ENCODE data around the gene FAT3. TPM values are rescaled to one million over a fixed set of nuclear protein-coding genes. Genes with fewer than 3 reads are reported as not detected.

The FAT3 gene
- polyA plus RNA-seq, 3 donors = not detected

DNA sequence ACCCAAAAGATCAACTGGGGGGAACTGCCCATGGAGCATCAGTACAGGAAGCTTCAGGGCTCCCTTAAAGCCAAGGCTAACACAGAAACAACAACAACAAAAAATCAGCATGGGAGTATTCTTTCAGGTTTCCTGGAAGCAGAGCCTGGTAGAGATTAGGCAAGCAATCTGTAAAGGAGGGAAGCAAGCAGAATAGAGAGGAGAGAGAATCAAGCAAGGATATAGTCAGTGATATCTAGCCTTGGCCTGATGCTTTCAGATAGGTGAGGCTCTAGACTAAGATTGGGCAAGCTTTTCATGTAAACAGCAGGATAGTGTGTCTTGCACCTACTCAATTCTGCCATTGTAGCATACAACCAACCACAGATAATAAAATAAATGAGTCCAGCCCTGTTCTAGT lies 44.4 kb upstream of the FAT3 start:
- intact Hi-C loops (cut with micrococcal nuclease) = no loop called here
- H2AFZ ChIP-seq (ENCODE audit: insufficient read depth, low read depth, low read length, poor library complexity, severe bottlenecking) = no peak overlapping the region
- H3K27ac Mint-ChIP-seq = no peak overlapping the region

DNA sequence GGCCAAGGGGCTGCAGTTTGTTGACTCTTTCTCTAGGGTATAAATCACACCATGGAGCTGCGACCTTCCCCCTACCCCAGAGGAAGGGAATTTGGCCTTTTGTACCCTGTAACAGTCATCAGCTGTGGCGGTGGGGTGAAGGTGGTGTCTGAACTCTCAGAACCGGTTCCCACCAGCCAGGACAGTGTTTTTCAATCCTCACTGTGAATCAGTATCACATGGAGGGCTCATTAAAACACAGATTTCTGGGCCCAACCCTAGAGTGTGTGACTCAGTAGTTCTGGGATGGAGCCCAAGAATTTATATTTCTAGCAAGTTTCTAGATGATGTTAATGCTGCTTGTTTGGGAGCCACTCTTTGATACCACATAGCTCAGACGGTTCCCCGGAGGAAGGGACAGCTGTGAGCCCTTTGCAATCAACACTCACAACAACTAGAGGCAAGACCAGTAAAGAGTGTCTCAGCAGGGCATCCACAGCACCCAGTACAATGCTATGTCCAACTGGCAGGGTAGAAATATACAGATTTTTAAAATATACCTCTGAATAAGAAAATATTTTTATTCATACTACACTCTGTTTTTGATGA lies 43.9 kb upstream of the FAT3 start:
- no peak overlapping the region for H3K4me3 Mint-ChIP-seq
- intact Hi-C loops (cut with micrococcal nuclease) = no loop called here
- H3K4me1 ChIP-seq (ENCODE audit: control insufficient read depth in 1 of 2, insufficient read depth in 2 of 2, low read length in 2 of 2) = no peaks in the 10 kb centered on the region
- WGBS (ENCODE audit: insufficient coverage) = 63% methylated on average over 4 of the region's 5 CpGs
- H3K27me3 ChIP-seq (ENCODE audit: control insufficient read depth in 2 of 2, insufficient read depth in 2 of 2, low read length in 2 of 2) = no peaks in the 10 kb centered on the region
- H3K27ac Mint-ChIP-seq = no peak overlapping the region
- TF ChIP-seq, protein P1, sequence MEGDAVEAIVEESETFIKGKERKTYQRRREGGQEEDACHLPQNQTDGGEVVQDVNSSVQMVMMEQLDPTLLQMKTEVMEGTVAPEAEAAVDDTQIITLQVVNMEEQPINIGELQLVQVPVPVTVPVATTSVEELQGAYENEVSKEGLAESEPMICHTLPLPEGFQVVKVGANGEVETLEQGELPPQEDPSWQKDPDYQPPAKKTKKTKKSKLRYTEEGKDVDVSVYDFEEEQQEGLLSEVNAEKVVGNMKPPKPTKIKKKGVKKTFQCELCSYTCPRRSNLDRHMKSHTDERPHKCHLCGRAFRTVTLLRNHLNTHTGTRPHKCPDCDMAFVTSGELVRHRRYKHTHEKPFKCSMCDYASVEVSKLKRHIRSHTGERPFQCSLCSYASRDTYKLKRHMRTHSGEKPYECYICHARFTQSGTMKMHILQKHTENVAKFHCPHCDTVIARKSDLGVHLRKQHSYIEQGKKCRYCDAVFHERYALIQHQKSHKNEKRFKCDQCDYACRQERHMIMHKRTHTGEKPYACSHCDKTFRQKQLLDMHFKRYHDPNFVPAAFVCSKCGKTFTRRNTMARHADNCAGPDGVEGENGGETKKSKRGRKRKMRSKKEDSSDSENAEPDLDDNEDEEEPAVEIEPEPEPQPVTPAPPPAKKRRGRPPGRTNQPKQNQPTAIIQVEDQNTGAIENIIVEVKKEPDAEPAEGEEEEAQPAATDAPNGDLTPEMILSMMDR (IDR thresholded peaks at IDR 0.05) = no peak
- H3K4me1 Mint-ChIP-seq = no peaks in the 10 kb centered on the region
- no peak overlapping the region for H3K9ac ChIP-seq (ENCODE audit: insufficient read depth, low read length, poor library complexity, severe bottlenecking)
- H3K27me3 Mint-ChIP-seq (ENCODE audit: low read depth in 3 of 3) = no peaks in the 10 kb centered on the region
- H2AFZ ChIP-seq (ENCODE audit: insufficient read depth, low read depth, low read length, poor library complexity, severe bottlenecking) = no peak overlapping the region
- H3K36me3 ChIP-seq (replicated peaks in 1 of 2; ENCODE audit: control insufficient read depth in 1 of 2, insufficient read depth in 2 of 2, low read length in 2 of 2) = no peaks in the 10 kb centered on the region
- DNase-seq = no peak
- no peak overlapping the region for H3K4me2 ChIP-seq (replicated peaks; ENCODE audit: extremely low read depth, low read length, poor library complexity, severe bottlenecking)
- H3K4me3 ChIP-seq (replicated peaks in 1 of 3; ENCODE audit: low read depth in 2 of 3, low read length in 3 of 3) = no peak overlapping the region
- H3K36me3 Mint-ChIP-seq = no peaks in the 10 kb centered on the region
- H3K79me2 ChIP-seq (ENCODE audit: insufficient read depth, low read length) = no peaks in the 10 kb centered on the region
- H3K27ac ChIP-seq (ENCODE audit: low read depth in 1 of 2, low read length in 2 of 2) = no peak overlapping the region
- H3K9me3 Mint-ChIP-seq = peaks cover 0 to 5% (median 0%) of the 10 kb centered on the region in 7 donors
- H3K9me3 ChIP-seq (replicated peaks in 1 of 2; ENCODE audit: control insufficient read depth in 1 of 2, insufficient read depth in 1 of 2, low read length in 2 of 2) = no peaks in the 10 kb centered on the region
- H4K20me1 ChIP-seq (ENCODE audit: insufficient read depth, low read length) = no peaks in the 10 kb centered on the region

More for the DNA sequence above, 44.4 kb upstream of the FAT3 start:
- no peaks in the 10 kb centered on the region for H3K36me3 Mint-ChIP-seq
- H3K4me3 ChIP-seq (replicated peaks in 1 of 3; ENCODE audit: low read depth in 2 of 3, low read length in 3 of 3) = no peak overlapping the region
- H3K9ac ChIP-seq (ENCODE audit: insufficient read depth, low read length, poor library complexity, severe bottlenecking) = no peak overlapping the region
- no peaks in the 10 kb centered on the region for H4K20me1 ChIP-seq (ENCODE audit: insufficient read depth, low read length)
- H3K4me1 ChIP-seq (ENCODE audit: control insufficient read depth in 1 of 2, insufficient read depth in 2 of 2, low read length in 2 of 2) = no peaks in the 10 kb centered on the region
- TF ChIP-seq, protein P1 (IDR thresholded peaks at IDR 0.05) = no peak
- H3K9me3 Mint-ChIP-seq = peaks cover 0 to 5% (median 0%) of the 10 kb centered on the region in 7 donors
- no peak overlapping the region for H3K4me2 ChIP-seq (replicated peaks; ENCODE audit: extremely low read depth, low read length, poor library complexity, severe bottlenecking)
- H3K27me3 ChIP-seq (ENCODE audit: control insufficient read depth in 2 of 2, insufficient read depth in 2 of 2, low read length in 2 of 2) = no peaks in the 10 kb centered on the region
- no peak overlapping the region for H3K27ac ChIP-seq (ENCODE audit: low read depth in 1 of 2, low read length in 2 of 2)
- H3K27me3 Mint-ChIP-seq (ENCODE audit: low read depth in 3 of 3) = no peaks in the 10 kb centered on the region
- H3K79me2 ChIP-seq (ENCODE audit: insufficient read depth, low read length) = no peaks in the 10 kb centered on the region
- H3K9me3 ChIP-seq (replicated peaks in 1 of 2; ENCODE audit: control insufficient read depth in 1 of 2, insufficient read depth in 1 of 2, low read length in 2 of 2) = no peaks in the 10 kb centered on the region
- no peaks in the 10 kb centered on the region for H3K36me3 ChIP-seq (replicated peaks in 1 of 2; ENCODE audit: control insufficient read depth in 1 of 2, insufficient read depth in 2 of 2, low read length in 2 of 2)
- DNase-seq = no peak
- H3K4me1 Mint-ChIP-seq = no peaks in the 10 kb centered on the region
- H3K4me3 Mint-ChIP-seq = no peak overlapping the region

All from CD14-positive monocyte (primary cell).